ENCODE measurements around the gene PMVK. TPM values are rescaled to one million over a fixed set of nuclear protein-coding genes. Genes with fewer than 3 reads are reported as not detected.
"Not testable (repeated sequence)": the region's sequence is repeated elsewhere in the genome, so short reads cannot be mapped to it uniquely, and the experiment has no call there.

The PMVK gene
- total RNA-seq, 1 experiment from 2014 or later: 13.9 TPM

GRCh38 chr1:154925335-154926170 is 11.0 kb downstream of the PMVK start:
- no peak for DNase-seq (ENCODE audit: low spot score)

GRCh38 chr1:154923695-154924094 is 12.8 kb downstream of the PMVK start:
- DNase-seq (ENCODE audit: low spot score): no peak

- no peak for DNase-seq (ENCODE audit: low spot score)
Observed at GRCh38 chr1:154913273-154913672, 23.2 kb downstream of the PMVK start.

GRCh38 chr1:154912755-154913154 is 23.8 kb downstream of the PMVK start:
- DNase-seq (ENCODE audit: low spot score): no peak

- DNase-seq (ENCODE audit: low spot score): no peak
Observed at GRCh38 chr1:154911691-154912550, 24.6 kb downstream of the PMVK start.

- DNase-seq (ENCODE audit: low spot score): no peak
Observed at GRCh38 chr1:154910851-154911250, 25.7 kb downstream of the PMVK start.

- no peak for DNase-seq (ENCODE audit: low spot score)
Observed at GRCh38 chr1:154908937-154909336, 27.6 kb downstream of the PMVK start.

GRCh38 chr1:154908129-154908528 is 28.4 kb downstream of the PMVK start:
- not testable (repeated sequence) for DNase-seq (ENCODE audit: low spot score)

- DNase-seq (ENCODE audit: low spot score): no peak
Observed at GRCh38 chr1:154906621-154907081, 29.9 kb downstream of the PMVK start.

GRCh38 chr1:154902938-154903566 is 33.5 kb downstream of the PMVK start:
- no peak for DNase-seq (ENCODE audit: low spot score)

- DNase-seq (ENCODE audit: low spot score): no peak
Observed at GRCh38 chr1:154901591-154901990, 34.9 kb downstream of the PMVK start.

GRCh38 chr1:154899041-154899440 is 37.5 kb downstream of the PMVK start:
- no peak for DNase-seq (ENCODE audit: low spot score)

GRCh38 chr1:154896771-154897286 is 39.7 kb downstream of the PMVK start:
- DNase-seq (ENCODE audit: low spot score): no peak

- DNase-seq (ENCODE audit: low spot score): no peak
Observed at GRCh38 chr1:154895798-154896197, 40.7 kb downstream of the PMVK start.

GRCh38 chr1:154891452-154891851 is 45.1 kb downstream of the PMVK start:
- DNase-seq (ENCODE audit: low spot score): no peak

- DNase-seq (ENCODE audit: low spot score): no peak
Observed at GRCh38 chr1:154888757-154889156, 47.8 kb downstream of the PMVK start.

- no peak for DNase-seq (ENCODE audit: low spot score)
Observed at GRCh38 chr1:154886281-154887015, 50.1 kb downstream of the PMVK start.

GRCh38 chr1:154884869-154885701 is 51.4 kb downstream of the PMVK start:
- no peak for DNase-seq (ENCODE audit: low spot score)

GRCh38 chr1:154883919-154884868 is 52.3 kb downstream of the PMVK start:
- DNase-seq (ENCODE audit: low spot score): no peak

All from A172 (cell line).